A673 (cell line): Measurements from ENCODE around the gene TENM4.

Experiments used
- CTCF ChIP-seq: fragments of 300-800, 200-600 bp; sonication (generic); conservative IDR thresholded peaks from 2 replicates; pipeline ENCODE4 v1.5.1; 2017; ENCODE audit warnings: low read depth, mild to moderate bottlenecking, antibody characterized with exemption, low read length, moderate library complexity, mixed read lengths
- EZH2 ChIP-seq: fragments of 200-600 bp; sonication (generic); IDR thresholded peaks from 2 replicates; pipeline ENCODE4 v1.6.1; 2017; ENCODE audit warnings: borderline replicate concordance, low read depth, mild to moderate bottlenecking, mixed read lengths, antibody characterized with exemption, low read length; ENCODE audit not compliant: poor library complexity, severe bottlenecking

GRCh38 chr11:78982473-78982872 lies 458.4 kb downstream of the TENM4 start:
- TF ChIP-seq CTCF (no peak), EZH2 (no peak)
